GM18858 (cell line): Measurements from ENCODE around the gene PNPLA5.

ENCODE experiments used
- ATAC-seq: cut with Tn5 transposase; IDR thresholded peaks from one replicate; pipeline ENCODE4 v1.9.1; 2021; ENCODE audit not compliant: unreplicated experiment

PNPLA5 gene

DNA sequence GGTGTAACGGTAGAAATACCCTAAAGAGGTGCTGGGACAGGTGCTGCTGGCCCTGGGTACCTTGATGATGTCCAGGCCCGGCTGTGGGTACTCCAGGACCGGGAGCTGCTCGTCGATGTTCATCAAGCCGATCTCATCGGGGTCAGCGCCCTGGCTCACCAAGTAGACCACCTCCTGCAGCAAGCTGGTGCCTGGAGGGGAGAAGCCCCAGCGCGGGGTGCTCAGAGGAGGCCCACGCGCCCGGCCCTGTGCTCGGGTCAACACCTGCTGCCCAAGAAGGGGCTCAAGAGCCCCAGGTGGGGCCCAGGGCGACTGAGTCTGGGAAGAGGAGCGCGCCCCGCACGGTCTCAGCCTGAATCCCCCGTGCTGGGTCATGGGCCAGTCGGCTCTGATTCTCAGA lies 50.1 kb downstream of the PNPLA5 start:
- ATAC-seq, result no peak

DNA sequence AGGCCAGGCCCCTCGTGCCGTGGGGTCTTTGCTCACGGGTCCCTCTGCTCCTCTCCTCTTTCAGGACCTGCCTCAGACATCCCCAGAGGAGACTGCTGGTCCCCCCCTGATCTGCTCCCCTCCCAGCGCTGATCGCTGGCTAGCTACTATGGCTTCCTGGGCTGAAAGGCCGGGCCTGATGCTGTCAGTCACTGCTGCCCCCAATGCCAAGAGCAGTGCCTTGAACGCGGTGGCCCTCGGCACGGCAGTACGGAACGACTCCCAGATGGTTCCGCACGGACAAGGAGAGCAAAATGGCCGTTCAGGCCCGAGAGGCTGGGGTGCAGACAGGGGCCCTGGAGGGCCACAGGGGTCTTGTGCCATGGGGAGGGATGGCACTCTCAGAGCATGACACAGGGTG lies 51.0 kb downstream of the PNPLA5 start:
- no peak for ATAC-seq

DNA sequence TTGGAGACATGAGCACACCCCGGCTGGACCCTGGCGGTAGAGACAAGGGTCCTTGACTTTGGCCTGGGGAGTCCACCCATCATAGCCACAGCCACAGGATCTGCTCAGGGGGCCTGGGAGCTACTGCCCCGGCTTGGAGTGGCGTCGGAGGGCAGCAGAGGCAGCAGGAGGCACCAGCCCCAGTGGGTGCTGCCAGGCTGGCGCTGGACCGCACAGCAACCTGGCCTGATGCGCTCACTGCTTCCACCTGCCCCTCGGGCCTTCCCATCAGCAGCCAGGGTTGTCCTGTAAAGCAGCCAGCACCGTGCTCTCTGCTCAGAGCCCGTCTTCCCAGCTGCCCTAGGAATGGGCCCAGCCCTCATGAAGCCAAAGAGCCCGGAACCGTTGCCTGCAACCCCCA lies 51.4 kb downstream of the PNPLA5 start:
- ATAC-seq, result no peak

DNA sequence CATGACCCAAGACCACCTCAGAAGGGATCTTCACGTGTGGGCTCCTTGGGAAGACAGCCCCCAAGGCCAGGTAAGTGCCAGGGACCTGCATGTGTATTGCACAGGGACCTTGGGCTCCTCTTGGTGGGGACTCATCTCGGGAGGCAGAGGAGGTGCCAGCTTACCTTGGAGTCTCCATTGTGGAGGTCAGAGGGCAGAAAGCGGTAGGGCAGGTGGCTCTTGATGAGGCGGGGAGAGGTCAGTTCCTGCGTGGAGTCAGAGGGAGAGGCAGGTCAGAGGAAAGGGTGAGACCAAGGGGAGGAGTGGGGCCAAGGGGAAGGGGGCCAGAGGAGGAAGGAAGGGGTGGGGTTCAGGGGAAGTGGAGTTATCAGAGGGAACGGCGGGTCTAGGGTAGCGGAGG lies 52.0 kb downstream of the PNPLA5 start:
- ATAC-seq, result no peak

DNA sequence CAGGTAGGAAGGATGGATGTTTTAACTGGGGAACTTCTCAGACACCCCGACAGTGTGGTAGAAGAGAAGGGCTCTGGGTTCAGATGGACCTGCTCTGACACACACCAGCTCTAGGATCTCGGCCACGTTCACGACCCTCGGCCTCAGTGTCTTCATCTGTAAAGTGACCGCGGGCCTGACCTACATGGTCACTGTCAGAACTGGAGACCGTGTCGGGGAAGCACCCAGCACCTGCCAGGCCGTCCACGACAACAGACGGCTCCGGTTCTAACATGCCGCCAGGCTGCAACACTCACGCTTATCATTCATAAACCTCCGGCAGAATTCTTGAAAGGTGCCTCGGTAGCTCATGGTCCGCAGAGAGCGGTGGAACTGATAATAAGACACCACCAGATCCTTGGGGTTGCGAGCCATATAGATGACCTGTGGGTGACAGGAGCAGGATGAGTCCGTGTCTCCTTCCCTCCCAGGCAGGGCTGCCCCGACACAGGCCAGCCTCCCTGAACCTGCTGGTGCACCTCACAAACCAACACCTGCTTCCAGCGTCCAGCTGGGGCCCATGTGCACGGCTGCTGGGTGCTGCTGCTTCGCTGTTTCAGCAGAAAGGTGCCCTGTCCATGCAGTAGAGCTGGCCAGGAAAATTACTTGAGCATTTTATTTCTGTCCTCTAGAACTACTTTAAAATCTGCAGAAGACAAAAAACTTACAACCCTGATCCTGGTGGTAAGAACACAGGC lies 53.1 kb downstream of the PNPLA5 start:
- no peak for ATAC-seq

DNA sequence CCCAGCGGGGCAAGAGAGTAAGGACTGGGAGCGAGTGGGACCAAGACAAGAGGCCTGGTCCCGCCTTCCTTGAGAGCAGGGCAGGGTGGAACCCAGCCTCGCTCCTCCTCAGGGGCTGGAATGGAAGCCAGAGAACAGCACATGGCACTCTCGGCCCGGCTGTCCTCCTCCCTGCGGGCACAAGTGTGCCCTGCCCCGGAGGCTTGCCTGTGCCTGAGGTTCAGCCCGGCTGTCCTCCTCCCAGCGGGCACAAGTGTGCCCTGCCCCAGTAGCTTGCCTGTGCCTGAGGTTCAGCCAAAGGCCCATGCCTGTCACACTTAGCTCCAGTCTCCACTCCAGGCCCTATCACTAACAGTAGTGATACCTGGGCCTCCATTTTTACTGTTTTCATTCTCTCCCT lies 53.7 kb downstream of the PNPLA5 start:
- no peak for ATAC-seq

DNA sequence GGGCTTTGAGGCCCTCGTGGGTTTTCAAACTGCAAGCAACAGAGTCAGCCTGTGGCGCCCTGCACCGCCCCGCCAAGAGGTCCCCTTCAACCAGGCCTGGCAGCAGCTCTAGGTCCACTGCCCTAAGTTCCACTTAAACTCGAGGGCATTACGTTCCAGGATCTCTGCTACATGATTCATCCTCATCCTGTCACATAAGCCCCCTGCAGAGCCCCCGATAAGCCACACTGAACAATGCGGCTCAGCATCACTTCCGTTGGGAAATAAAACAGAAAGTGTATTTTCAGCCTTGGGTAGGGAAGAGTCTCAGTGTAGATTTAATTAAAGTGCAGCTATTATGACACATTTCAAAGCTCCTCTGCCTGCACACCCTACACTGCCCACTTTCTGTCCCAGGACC lies 54.1 kb downstream of the PNPLA5 start:
- no peak for ATAC-seq

DNA sequence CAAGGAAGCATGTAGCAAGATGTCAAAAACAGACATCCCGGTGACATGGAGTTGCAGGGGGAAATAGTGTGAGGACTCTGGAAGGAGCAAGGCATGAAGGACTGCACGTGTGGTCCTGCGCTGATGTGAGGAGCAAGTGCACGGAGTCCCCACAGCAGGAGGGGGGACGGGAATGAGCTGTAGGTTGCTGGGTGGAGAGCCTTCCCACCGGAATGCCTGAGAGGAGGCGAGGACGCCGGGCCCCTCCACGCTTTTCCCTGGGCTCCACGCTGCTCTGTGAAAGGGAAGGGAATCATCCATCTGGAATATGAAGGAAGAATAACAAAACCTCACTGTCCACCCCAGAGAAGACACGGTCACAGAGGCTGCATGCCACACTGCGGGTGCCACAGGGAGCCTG lies 56.1 kb downstream of the PNPLA5 start:
- no peak for ATAC-seq

DNA sequence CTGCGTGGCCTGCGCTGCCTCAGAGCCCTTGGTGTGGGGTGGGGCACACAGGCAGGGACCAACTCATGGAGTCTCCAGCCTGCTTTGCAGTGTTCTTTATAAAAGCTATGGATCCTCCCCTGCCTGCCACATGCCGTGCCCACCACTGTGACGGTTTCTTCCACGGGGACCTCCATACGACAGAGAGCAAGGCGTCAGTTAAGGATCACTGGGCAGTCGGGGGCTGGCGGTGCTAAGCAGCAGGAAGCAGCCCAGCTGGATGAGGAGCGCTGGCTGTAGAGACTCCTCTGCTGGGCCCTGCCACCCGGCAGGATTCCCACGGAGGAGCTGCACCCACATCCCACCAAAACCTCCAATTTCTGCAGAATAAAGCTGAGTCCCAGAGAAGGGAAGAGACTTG lies 56.6 kb downstream of the PNPLA5 start:
- ATAC-seq, result no peak

DNA sequence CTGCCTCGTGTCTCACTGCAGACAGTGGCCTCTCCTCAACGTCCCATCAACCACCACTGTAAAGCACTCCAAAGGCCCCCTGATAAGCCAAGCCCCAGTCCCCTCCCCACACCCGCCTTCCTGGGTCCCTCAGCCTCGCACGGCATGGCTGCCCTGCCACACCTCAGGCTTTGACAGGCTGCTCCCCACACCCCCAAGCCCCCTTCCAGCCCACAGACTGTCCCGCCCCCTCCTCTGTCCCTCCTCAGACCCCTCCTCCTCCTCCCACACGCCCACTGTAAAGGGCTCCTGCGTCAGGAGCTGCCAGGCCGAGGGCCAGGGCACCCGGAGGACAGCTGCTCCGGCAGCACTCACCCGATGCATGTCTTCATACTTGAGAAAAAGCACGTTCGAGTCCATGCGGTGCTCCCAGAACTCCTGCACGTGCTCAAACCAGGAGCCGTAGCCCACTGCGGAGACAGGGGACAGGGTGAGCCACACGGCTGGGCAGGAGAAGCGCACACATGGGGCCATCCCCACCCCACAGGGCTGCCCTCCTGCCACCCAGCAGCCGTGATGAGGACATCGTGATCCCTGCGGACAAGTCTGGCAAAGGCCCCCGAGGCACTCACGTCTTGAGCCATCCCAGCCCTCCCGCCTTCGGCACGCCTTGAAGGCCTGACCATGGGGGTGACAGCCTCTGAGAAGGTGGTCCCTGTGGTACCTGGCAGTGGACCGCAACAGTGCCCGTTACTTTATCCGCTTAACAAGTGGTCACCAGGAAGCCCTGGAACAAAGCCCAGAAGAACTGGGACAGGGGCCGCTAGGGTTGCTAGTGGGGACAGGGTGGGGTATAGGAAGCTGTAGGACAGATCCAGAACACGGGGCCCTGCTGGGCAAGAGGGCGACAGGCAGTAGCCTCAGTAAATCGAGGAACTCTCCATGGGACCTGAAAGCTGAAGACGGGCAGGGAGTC lies 58.2 kb downstream of the PNPLA5 start:
- ATAC-seq, result no peak

DNA sequence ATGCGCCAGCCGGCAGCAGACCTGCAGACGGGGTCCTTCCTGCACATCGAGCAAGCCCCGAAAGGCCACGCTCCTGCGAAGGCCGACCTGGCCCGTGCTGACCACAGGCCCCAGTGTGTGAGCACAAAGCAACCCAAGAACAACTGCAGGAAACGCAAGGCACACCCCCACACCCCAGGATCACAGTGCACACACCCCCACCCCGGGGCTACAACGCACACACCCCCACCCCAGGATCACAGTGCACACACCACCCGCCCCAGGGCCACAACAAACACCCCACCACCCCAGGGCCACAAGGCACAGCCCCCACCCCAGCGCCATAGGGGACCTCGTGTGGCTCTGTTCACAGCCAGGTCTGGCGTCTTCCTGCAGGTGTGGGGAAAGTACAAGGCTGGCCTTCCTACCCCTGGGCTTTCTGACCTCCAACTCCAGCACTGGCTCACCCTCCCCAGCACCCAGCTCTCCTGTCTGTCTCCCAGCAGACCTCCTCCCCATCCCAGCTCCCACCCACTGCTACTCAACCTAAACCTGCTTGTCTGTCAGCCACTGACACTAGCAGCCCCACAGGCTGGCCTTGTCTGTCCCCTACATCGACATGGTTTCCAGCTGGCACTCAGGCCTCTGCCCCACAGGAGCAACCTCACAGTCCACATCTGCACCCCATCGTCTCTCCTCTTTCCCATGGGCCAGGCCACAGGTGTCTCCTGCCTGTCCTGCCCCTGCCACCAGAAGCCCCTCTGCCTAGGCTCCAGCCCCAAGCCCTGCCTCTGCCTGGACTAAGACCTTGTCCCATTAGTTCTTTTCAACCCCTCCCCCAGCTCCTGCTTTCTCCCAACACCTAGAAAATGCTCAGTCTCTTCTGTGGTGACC lies 59.2 kb downstream of the PNPLA5 start:
- ATAC-seq, result no peak

DNA sequence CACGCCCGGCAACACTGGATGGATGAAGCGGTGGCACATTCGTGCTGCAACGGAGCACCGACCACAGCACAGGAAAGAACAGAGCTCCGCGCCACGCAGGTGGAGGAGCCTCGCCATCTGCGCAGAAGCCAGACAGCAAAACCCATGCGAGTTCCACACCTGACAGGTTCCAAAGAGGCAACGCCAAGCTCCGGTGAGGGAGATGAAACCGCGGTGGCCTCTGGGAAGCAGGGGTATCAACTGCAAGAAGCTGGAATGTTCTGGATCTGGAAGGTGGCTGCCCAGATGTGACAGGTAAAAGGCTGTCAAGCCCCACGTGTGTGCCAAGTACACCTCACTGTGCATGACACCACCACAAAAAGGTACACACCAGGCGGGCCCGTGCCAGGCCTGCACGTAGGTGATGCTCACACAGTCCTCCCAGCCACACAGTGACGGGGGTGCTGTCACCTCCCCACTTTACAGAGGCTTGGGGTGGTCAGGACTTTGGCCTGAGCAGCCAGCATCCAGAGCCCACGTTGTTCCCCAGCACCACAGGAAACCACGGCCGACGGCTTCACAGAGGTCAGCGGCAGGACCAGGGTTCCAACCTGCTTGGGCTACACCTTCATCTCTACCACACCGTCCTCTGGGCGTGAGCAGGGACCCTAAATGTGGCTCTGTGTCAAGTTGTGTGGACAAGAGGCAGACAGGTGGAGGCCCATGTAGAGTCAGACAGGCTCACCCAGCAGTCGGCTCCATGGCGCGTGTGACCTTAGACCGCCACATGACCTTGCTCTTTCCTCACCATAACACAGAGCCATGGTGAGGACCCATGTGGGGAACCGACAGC lies 60.0 kb downstream of the PNPLA5 start:
- no peak for ATAC-seq

DNA sequence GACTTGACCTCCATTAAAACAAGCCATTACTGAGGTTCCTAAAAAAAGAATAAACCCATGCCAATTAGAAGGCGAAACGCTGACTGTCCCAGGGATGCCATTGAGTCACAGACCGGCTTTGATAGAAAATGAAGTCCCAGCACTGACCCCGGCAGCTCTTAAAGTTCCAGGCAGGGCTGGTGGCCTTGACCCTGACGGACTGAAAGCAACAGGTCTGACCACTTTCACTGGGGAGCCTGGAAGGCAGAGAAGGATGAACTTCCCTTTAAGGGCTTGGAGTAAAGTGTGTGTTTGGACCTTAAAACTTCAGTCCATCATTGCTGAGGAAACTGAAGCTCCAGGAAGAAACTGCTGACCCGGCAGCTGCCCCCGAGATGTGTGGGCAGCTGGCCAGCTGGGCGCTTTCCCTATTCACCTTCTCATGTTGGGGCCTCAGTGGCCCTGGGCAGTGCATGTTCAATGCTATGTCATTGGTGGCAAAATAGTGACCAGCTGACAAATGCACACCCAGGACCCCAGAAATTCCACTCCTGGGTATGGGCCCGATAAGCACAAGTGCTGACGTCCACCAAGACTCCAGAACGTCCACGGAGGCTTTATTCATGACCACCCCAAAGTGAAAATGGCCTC lies 60.8 kb downstream of the PNPLA5 start:
- no peak for ATAC-seq

DNA sequence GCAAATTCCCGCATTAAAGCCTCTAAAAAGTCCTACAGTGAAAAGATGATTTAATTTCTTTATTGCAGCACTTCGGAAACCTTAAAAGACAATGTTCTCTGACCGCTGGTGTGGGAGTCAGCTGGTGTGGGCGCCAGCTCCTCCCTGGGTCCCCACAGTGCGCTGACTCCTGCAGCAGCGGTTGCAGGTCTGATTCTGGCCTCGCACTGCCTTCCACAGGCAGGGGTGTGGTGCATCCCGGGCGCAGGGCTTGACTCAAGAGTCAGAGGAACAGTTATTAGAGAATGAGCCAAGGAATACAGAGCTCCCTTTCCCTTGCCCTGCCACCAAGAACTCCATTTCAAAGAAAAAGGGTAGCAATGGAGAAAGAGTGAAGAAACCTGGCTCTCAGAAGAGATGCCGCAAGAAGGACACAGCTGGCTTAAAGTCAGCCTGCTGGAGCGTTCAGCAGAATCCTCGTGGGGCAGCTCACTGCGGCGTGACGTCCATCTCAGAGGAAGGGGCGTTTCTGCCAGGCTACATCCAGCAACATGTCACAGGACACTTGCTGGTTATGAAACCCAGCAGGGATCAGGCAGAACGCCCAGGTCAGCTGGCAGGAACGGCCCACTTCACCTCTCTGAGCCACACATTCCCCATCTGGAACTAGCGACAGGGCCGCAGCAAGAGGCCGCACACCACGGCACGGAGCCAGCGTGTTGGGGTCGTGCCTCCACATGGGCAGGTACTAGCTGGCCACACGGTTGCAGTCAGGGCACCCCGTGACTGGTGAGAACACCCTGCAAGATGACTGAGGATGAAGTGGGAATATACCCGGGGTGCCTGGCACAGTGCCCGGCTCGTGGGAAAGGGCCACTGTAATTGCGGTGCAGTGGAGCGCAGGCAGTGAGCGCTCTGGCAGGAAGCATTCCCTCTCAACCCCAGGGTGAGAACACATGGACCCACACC lies 61.6 kb downstream of the PNPLA5 start:
- ATAC-seq, result no peak
